GM23338 (cell line): ENCODE data around the gene CSRNP3. TPM values are rescaled to one million over a fixed set of nuclear protein-coding genes. Genes with fewer than 3 reads are reported as not detected.

Experiments
- ATAC-seq: fragments of 200-7000 bp; cut with Tn5 transposase; 3 replicates; pipeline ENCODE4 v1.9.1; 2020
- DNase-seq: peaks from one replicate; pipeline ENCODE4 v3.0.0-alpha.2; 2015; ENCODE audit warnings: low spot score
- H2AFZ ChIP-seq: fragments of 200-600 bp; sonication (generic); 2 replicates; pipeline ENCODE4 v1.8.0; 2016; ENCODE audit warnings: antibody characterized with exemption, mild to moderate bottlenecking, moderate library complexity
- H3F3A ChIP-seq: fragments of 200-600 bp; sonication (generic); replicated peaks from 2 replicates; pipeline ENCODE4 v1.8.0; 2017; ENCODE audit warnings: antibody characterized with exemption, mixed run types, low read depth
- H3K27ac ChIP-seq: fragments of 200-600 bp; sonication (generic); 2 replicates; pipeline ENCODE4 v1.6.1; 2016; ENCODE audit warnings: low read depth
- H3K27me3 ChIP-seq: fragments of 200-600 bp; sonication (generic); 2 replicates; pipeline ENCODE4 v1.8.0; 2016; ENCODE audit warnings: mild to moderate bottlenecking, mixed run types, moderate library complexity; ENCODE audit not compliant: insufficient read depth
- H3K36me3 ChIP-seq: fragments of 200-600 bp; sonication (generic); 2 replicates; pipeline ENCODE4 v1.8.0; 2016; ENCODE audit warnings: mild to moderate bottlenecking; ENCODE audit not compliant: insufficient read depth
- H3K4me1 ChIP-seq: fragments of 200-600 bp; sonication (generic); 2 replicates; pipeline ENCODE4 v1.8.0; 2016; ENCODE audit warnings: mild to moderate bottlenecking, moderate library complexity; ENCODE audit not compliant: insufficient read depth
- H3K4me2 ChIP-seq: fragments of 200-600 bp; sonication (generic); 2 replicates; pipeline ENCODE4 v1.7.1; 2017; ENCODE audit warnings: mixed run types
- H3K4me3 ChIP-seq: fragments of 200-600 bp; sonication (generic); 2 replicates; pipeline ENCODE4 v1.6.1; 2016; ENCODE audit warnings: mixed run types
- H3K79me2 ChIP-seq: fragments of 200-600 bp; sonication (generic); replicated peaks from 2 replicates; pipeline ENCODE4 v1.8.0; 2017; ENCODE audit warnings: mild to moderate bottlenecking; ENCODE audit not compliant: insufficient read depth
- H3K9me2 ChIP-seq: fragments of 200-600 bp; sonication (generic); 2 replicates; pipeline ENCODE4 v1.8.0; 2017; ENCODE audit not compliant: insufficient read depth
- H4K20me1 ChIP-seq: fragments of 200-600 bp; sonication (generic); replicated peaks from 2 replicates; pipeline ENCODE4 v1.8.0; 2017; ENCODE audit warnings: mild to moderate bottlenecking; ENCODE audit not compliant: insufficient read depth
- H3K27ac Mint-ChIP-seq: 2 replicates; pipeline ENCODE4 v1.8.0; 2020; ENCODE audit warnings: inconsistent platforms, mild to moderate bottlenecking, moderate library complexity, mixed read lengths
- H3K27me3 Mint-ChIP-seq: 3 replicates; pipeline ENCODE4 v1.8.0; 2022; ENCODE audit warnings: low read depth, mild to moderate bottlenecking, moderate library complexity, mixed read lengths, inconsistent platforms; ENCODE audit not compliant: insufficient read depth, poor library complexity
- H3K36me3 Mint-ChIP-seq: 3 replicates; pipeline ENCODE4 v1.8.0; 2021; ENCODE audit warnings: low read depth, mild to moderate bottlenecking, inconsistent platforms, moderate library complexity, mixed read lengths
- H3K4me1 Mint-ChIP-seq: 3 replicates; pipeline ENCODE4 v1.8.0; 2020; ENCODE audit warnings: mild to moderate bottlenecking, inconsistent platforms, mixed read lengths
- H3K4me3 Mint-ChIP-seq: 3 replicates; pipeline ENCODE4 v1.8.0; 2021; ENCODE audit warnings: moderate library complexity, mild to moderate bottlenecking, inconsistent platforms, mixed read lengths
- H3K9me3 Mint-ChIP-seq: 3 replicates; pipeline ENCODE4 v1.8.0; 2020; ENCODE audit warnings: moderate library complexity, mild to moderate bottlenecking, inconsistent platforms, mixed read lengths
- CREB1 ChIP-seq: fragments of 250-450 bp; sonication (Bioruptor Pico); IDR thresholded peaks from 2 replicates; pipeline ENCODE4 v1.5.0; 2020; ENCODE audit warnings: low read depth, mild to moderate bottlenecking, moderate library complexity
- CTCF ChIP-seq, 2 experiments: fragments of 200-600 bp in 1 of 2; sonication (generic) in 1 of 2; conservative IDR thresholded peaks; 2 replicates each; pipeline versions ENCODE4 v1.5.1 to v1.6.1; 2016 to 2017; ENCODE audit warnings: antibody characterized with exemption in 2 of 2, low read depth in 2 of 2, mild to moderate bottlenecking in 2 of 2, moderate library complexity in 1 of 2
- EZH2 ChIP-seq: fragments of 200-600 bp; sonication (generic); IDR thresholded peaks from one replicate; pipeline ENCODE4 v1.8.0; 2017; ENCODE audit warnings: antibody characterized with exemption, mild to moderate bottlenecking, low read depth; ENCODE audit not compliant: unreplicated experiment
- JUNB ChIP-seq: IDR thresholded peaks from one replicate; pipeline ENCODE4 v1.6.1; 2016; ENCODE audit warnings: antibody characterized with exemption; ENCODE audit not compliant: unreplicated experiment
- NANOG ChIP-seq: IDR thresholded peaks from 2 replicates; pipeline ENCODE4 v1.6.1; 2016; ENCODE audit warnings: antibody characterized with exemption, borderline replicate concordance
- POLR2AphosphoS5 ChIP-seq: IDR thresholded peaks from 2 replicates; pipeline ENCODE4 v1.6.1; 2016; ENCODE audit warnings: antibody characterized with exemption, low read depth
- STAT1 ChIP-seq: IDR thresholded peaks from one replicate; pipeline ENCODE4 v1.6.1; 2016; ENCODE audit warnings: antibody characterized with exemption; ENCODE audit not compliant: unreplicated experiment
- ZNF331 ChIP-seq: fragments of 250-450 bp; sonication (Bioruptor Pico); IDR thresholded peaks from 2 replicates; pipeline ENCODE4 v1.5.0; 2020; ENCODE audit warnings: low read depth, mild to moderate bottlenecking, moderate library complexity
- polyA plus RNA-seq: library from polyadenylated mRNA; unstranded; fragments of >200 nt; fragmentation: Nextera tagmentation; extraction: Ambion mirVana; gene quantifications from 2 replicates; pipeline ENCODE4 v1.2.1, GENCODE V29; 2016
- total RNA-seq: library from RNA; depleted of rRNA; stranded (reverse); fragments of >200 nt; shearing (Covaris generic); gene quantifications from 2 replicates; pipeline ENCODE4 v1.2.3, GENCODE V29; 2014
- TF ChIP-seq, protein P1 (sequence below): fragments of 250-450 bp; sonication (Bioruptor Pico); IDR thresholded peaks from 2 replicates; pipeline ENCODE4 v1.5.0; 2020; ENCODE audit warnings: mild to moderate bottlenecking, moderate library complexity
- TF ChIP-seq, protein P2 (sequence below): IDR thresholded peaks from 2 replicates; pipeline ENCODE4 v1.6.1; 2016; ENCODE audit warnings: antibody characterized with exemption
- TF ChIP-seq, protein P3 (sequence below): IDR thresholded peaks from one replicate; pipeline ENCODE4 v1.6.1; 2018; ENCODE audit warnings: antibody characterized with exemption; ENCODE audit not compliant: unreplicated experiment

Gene CSRNP3
- total and polyA plus RNA-seq, 2 experiments from 2014 or later: 3.8 to 6.8 TPM

GRCh38 chr2:165725421-165725820 lies 255.9 kb downstream of the CSRNP3 start:
- no peak overlapping the region for H3K4me3 ChIP-seq
- H2AFZ ChIP-seq: no peak overlapping the region
- no peaks in the 10 kb centered on the region for H3K9me2 ChIP-seq
- H3K4me1 Mint-ChIP-seq: no peaks in the 10 kb centered on the region
- H3K27ac ChIP-seq: no peak overlapping the region
- no peaks in the 10 kb centered on the region for H3K79me2 ChIP-seq
- H3K36me3 ChIP-seq: no peaks in the 10 kb centered on the region
- no peaks in the 10 kb centered on the region for H4K20me1 ChIP-seq
- H3K4me2 ChIP-seq: no peak overlapping the region
- H3K9me3 Mint-ChIP-seq: no peaks in the 10 kb centered on the region
- no peaks in the 10 kb centered on the region for H3K36me3 Mint-ChIP-seq
- H3F3A ChIP-seq: no peaks in the 10 kb centered on the region
- no peak overlapping the region for H3K27ac Mint-ChIP-seq
- no peaks in the 10 kb centered on the region for H3K4me1 ChIP-seq
- ATAC-seq: no peak
- no peak overlapping the region for H3K4me3 Mint-ChIP-seq
- DNase-seq: no peak
- TF ChIP-seq CREB1 (CRISPR knock-in tag) (no peak), EZH2 (no peak), ZNF331 (no peak), POLR2AphosphoS5 (no peak), CTCF (conservative IDR thresholded peaks at IDR 0.05; ENCODE audit: low read depth in 2 of 2) (no peak), NANOG (no peak), JUNB (no peak), STAT1 (no peak)
- TF ChIP-seq, protein P1, sequence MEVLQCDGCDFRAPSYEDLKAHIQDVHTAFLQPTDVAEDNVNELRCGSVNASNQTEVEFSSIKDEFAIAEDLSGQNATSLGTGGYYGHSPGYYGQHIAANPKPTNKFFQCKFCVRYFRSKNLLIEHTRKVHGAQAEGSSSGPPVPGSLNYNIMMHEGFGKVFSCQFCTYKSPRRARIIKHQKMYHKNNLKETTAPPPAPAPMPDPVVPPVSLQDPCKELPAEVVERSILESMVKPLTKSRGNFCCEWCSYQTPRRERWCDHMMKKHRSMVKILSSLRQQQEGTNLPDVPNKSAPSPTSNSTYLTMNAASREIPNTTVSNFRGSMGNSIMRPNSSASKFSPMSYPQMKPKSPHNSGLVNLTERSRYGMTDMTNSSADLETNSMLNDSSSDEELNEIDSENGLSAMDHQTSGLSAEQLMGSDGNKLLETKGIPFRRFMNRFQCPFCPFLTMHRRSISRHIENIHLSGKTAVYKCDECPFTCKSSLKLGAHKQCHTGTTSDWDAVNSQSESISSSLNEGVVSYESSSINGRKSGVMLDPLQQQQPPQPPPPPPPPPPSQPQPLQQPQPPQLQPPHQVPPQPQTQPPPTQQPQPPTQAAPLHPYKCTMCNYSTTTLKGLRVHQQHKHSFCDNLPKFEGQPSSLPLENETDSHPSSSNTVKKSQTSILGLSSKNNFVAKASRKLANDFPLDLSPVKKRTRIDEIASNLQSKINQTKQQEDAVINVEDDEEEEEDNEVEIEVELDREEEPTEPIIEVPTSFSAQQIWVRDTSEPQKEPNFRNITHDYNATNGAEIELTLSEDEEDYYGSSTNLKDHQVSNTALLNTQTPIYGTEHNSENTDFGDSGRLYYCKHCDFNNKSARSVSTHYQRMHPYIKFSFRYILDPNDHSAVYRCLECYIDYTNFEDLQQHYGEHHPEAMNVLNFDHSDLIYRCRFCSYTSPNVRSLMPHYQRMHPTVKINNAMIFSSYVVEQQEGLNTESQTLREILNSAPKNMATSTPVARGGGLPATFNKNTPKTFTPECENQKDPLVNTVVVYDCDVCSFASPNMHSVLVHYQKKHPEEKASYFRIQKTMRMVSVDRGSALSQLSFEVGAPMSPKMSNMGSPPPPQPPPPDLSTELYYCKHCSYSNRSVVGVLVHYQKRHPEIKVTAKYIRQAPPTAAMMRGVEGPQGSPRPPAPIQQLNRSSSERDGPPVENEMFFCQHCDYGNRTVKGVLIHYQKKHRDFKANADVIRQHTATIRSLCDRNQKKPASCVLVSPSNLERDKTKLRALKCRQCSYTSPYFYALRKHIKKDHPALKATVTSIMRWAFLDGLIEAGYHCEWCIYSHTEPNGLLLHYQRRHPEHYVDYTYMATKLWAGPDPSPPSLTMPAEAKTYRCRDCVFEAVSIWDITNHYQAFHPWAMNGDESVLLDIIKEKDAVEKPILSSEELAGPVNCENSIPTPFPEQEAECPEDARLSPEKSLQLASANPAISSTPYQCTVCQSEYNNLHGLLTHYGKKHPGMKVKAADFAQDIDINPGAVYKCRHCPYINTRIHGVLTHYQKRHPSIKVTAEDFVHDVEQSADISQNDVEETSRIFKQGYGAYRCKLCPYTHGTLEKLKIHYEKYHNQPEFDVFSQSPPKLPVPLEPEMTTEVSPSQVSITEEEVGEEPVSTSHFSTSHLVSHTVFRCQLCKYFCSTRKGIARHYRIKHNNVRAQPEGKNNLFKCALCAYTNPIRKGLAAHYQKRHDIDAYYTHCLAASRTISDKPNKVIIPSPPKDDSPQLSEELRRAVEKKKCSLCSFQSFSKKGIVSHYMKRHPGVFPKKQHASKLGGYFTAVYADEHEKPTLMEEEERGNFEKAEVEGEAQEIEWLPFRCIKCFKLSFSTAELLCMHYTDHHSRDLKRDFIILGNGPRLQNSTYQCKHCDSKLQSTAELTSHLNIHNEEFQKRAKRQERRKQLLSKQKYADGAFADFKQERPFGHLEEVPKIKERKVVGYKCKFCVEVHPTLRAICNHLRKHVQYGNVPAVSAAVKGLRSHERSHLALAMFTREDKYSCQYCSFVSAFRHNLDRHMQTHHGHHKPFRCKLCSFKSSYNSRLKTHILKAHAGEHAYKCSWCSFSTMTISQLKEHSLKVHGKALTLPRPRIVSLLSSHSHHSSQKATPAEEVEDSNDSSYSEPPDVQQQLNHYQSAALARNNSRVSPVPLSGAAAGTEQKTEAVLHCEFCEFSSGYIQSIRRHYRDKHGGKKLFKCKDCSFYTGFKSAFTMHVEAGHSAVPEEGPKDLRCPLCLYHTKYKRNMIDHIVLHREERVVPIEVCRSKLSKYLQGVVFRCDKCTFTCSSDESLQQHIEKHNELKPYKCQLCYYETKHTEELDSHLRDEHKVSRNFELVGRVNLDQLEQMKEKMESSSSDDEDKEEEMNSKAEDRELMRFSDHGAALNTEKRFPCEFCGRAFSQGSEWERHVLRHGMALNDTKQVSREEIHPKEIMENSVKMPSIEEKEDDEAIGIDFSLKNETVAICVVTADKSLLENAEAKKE (CRISPR knock-in tag): no peak
- TF ChIP-seq, protein P2, sequence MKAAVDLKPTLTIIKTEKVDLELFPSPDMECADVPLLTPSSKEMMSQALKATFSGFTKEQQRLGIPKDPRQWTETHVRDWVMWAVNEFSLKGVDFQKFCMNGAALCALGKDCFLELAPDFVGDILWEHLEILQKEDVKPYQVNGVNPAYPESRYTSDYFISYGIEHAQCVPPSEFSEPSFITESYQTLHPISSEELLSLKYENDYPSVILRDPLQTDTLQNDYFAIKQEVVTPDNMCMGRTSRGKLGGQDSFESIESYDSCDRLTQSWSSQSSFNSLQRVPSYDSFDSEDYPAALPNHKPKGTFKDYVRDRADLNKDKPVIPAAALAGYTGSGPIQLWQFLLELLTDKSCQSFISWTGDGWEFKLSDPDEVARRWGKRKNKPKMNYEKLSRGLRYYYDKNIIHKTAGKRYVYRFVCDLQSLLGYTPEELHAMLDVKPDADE: no peak
- TF ChIP-seq, protein P3, sequence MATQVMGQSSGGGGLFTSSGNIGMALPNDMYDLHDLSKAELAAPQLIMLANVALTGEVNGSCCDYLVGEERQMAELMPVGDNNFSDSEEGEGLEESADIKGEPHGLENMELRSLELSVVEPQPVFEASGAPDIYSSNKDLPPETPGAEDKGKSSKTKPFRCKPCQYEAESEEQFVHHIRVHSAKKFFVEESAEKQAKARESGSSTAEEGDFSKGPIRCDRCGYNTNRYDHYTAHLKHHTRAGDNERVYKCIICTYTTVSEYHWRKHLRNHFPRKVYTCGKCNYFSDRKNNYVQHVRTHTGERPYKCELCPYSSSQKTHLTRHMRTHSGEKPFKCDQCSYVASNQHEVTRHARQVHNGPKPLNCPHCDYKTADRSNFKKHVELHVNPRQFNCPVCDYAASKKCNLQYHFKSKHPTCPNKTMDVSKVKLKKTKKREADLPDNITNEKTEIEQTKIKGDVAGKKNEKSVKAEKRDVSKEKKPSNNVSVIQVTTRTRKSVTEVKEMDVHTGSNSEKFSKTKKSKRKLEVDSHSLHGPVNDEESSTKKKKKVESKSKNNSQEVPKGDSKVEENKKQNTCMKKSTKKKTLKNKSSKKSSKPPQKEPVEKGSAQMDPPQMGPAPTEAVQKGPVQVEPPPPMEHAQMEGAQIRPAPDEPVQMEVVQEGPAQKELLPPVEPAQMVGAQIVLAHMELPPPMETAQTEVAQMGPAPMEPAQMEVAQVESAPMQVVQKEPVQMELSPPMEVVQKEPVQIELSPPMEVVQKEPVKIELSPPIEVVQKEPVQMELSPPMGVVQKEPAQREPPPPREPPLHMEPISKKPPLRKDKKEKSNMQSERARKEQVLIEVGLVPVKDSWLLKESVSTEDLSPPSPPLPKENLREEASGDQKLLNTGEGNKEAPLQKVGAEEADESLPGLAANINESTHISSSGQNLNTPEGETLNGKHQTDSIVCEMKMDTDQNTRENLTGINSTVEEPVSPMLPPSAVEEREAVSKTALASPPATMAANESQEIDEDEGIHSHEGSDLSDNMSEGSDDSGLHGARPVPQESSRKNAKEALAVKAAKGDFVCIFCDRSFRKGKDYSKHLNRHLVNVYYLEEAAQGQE: no peak
- H3K27me3 ChIP-seq: no peaks in the 10 kb centered on the region
- H3K27me3 Mint-ChIP-seq: no peaks in the 10 kb centered on the region
